Measurements from ENCODE around the gene OR4D9.
A peak's percentile ranks its signal among the peaks of the same experiment; 100 is the strongest.

OR4D9 gene

DNA sequence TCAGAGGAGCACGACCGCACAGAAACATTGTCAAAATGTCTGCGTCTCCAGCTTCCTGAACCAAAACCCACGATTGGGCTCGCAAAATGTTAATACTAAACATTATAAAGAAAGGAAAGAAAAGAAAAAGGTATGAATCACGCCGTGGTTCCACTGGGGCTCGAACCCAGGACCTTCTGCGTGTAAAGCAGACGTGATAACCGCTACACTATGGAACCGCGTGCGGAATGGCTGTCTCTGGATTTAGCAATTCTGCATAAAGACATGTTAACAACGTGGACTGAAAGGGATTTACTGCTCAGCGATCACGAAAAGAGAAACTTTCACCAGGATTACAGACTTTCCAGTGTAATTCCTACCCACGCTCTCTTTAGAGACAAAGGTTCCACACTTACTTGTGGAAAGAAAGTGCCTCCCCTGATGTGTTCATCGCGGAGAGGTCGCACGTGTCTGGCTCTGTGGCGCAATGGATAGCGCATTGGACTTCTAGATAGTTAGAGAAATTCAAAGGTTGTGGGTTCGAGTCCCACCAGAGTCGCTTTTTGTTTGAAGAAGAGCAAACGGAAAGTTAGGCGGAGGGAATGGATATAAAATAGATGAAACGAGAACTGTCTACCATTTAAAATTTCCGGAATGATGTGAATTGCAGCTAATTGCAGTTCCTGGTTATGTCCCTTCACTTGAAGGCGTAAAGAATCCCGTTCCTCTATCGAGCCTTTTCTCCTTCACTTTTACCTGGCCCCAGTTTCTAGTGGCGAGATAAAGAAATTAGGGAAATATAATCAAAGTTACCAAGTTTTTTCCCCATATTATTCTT lies 39.7 kb downstream of the OR4D9 start:
- peak; percentile 76 for DNase-seq

DNA sequence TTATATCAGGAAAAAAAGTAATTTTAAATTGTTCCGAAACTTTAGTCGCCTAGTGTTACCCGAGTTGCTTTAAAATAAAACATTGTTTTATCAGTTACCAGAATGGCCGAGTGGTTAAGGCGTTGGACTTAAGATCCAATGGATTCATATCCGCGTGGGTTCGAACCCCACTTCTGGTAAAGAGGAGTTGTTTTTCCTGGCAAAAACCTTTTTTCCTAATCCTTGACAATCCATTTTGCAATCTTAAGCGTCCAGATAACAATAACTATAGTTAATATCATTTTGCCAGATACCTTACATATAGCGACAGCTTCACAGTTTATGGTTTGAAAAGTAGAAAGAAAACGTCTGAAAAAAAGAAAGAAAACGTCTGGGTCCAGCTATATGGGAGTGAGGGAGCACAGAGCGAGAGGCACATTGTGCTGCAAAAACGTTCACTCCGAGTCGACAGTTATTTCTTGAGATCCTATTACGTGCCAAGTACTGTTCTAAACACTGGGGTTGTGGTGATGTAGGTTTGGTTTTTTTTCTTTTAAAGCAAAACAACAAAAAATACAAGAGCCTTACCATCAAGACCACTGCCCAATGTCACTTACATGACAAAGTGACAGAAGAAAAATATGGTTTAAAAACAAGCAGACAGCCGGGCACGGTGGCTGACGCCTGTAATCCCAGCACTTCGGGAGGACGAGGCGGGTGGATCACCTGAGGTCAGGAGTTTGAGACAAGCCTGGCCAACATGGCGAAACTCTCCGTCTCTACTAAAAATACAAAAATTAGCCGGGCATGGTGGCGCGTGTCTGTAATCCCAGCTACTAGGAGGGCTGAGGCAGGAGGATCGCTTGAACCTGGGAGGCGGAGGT lies 40.6 kb downstream of the OR4D9 start:
- peak; percentile 52 for DNase-seq

DNA sequence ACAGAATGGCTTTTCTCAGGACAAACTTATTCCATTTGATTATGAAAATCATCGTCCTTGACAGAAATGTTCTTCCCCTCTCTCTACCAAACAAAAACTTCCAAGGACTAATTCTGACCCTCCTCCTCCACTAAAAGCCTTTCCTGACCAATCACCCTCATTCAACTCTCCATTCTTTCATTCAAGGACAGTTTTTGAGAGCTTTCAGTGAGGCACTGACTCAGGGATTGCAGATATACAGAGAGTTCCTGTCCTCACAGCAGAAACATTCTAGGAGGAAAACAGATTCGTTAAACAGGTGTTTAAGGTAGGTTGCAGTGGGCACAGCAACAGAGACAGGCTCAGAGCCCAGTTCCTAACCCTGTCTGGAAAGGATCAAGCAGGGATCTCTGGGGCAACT lies 41.5 kb downstream of the OR4D9 start:
- no peak for DNase-seq

DNA sequence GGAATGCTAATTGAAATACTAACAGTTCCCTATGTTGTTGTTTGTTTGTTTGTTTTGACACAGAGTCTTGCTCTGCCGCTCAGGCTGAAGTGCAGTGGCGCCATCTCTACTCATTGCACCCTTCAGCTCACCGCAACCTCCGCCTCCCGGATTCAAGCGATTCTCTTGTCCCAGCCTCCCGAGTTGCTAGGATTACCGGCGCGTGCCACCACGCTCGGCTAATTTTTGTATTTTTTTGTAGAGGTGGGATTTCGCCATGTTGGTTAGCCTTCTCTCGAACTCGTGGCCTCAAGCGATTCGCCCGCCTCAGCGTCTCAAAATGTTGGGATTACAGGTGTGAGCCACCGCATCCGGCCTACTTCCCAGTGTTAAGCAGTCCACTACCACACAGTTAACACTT lies 42.0 kb downstream of the OR4D9 start:
- no peak for DNase-seq

DNA sequence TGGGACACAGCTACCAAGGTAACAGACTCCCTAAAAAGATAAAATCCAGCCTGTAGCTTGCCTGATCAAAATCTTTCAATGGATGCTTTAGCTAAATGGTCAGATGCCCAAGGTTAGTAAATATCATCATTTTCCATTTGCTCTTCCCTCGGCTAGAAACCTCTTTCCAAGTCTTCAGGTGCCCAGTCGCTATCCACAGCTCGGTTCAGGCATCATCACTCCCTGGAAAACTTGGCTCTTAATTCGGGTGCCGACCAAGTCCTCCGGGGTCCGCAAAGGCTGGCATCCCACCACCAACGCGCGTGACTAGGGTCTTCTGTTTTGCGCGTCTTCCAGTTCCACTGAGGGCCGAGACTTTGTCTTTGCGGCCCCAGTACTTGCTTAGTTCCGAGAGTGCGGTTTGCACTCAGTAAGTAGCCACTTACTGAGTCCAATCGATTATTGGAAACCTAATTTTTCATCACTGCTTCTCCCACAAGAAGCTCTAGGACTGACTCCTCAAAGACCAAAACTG lies 44.3 kb downstream of the OR4D9 start:
- DNase-seq = no peak

DNA sequence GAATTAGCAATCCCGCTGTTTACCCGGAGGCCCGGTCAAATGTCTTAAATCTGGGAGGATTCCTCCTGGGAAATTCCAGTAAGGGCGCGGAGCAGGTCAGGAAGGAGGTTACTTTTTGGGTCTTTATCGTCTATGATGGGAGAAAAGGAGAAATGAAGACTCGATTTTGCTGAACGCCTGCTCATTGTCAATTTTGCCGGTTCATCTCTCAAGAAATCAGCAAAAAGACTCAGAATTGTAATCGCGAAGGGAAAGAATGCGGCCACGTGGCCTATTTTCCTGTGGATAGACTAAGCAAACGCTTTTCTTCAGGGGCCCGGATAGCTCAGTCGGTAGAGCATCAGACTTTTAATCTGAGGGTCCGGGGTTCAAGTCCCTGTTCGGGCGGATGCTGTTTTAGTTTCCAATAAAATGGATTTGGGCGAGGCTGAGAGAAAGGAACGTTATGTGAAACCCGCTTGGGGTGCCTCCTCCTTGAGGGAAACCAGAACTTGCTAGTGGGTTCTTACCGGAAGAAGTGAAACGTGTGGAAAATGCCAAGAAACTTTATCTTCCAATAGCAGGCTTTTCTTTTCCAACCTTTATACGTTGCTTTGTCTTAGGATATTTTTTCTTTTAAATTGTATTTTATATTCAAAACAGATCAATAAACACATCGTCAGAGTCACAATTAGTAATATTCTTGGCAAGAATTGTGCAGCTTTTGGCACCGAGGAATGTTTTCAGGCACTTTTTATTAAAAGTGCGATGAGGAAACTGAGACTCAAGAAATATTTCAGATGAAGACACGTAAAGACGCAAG lies 45.0 kb downstream of the OR4D9 start:
- DNase-seq = peak; percentile 64

DNA sequence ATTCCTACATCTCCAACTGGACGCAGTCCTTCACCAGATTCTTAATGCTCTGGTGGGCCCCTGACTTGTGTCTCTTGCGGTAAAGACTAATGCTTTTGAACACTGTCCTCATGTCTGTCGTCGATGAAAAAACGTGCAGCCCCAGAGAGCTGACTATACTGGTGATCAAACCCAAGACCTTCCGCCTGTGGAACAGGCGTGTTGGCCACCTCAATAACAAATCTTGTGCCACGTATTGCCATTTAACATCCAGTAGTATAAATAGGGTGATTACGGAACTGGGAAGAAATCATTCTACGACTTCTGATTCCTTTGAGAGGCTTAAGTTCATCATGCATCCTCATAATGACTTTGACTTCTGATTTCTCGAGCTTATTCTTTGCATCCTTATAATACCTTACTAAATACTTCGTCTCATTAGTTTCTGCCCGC lies 45.6 kb downstream of the OR4D9 start:
- no peak for DNase-seq

DNA sequence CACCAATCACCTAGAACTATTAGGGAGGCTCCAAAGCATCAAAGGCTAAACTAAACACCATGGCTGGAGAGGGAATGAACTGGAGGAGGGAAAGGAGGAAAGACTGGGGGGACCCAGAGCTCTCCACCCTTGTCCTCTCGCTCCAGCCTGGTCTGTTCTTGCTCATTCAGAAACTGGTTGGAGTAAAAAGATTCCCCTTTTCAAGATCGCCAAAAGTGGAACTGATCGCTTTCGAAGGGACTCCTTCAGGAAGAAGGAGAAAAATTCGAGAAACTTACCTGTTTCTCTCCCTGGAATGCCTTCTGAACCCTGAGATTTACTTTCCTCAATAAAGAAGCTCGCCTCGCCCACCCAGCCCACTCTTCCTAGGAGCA lies 46.9 kb downstream of the OR4D9 start:
- DNase-seq = no peak

DNA sequence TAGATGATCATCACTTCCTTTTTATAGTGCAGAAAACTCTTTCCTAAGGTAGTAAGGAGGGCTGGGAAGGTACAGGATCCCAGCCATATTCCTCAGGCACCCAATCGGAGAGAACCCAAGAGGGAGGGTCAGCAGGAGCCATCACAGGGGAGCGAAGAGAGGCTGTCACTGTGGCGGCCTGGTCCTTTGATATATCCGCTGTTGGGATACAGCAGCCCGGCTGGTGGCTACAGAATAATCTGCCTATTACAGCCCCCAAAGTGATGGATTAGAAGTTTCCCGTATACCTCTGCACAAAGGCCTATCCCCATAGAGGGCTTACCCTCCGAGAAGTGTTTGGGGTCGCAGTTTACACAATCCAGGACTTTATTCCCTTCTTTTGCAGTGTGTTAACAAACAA lies 48.5 kb downstream of the OR4D9 start:
- DNase-seq = no peak

DNA sequence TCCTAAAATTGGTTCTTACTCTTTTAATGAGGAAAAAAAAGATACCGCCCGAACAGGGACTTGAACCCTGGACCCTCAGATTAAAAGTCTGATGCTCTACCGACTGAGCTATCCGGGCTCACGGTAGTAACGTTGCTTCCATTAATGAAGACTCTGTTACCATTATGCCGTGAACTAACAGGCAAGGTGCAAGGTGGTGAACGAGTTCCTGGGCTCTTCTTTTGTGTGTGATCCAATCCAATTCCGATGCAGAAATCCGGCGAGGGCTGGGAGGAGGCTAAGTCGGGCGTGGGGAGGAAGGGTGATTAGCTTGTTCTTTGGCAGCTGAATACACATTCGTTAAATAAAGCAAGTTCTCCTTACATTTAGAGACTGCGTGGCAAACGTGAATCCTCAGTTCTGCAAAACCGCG lies 49.0 kb downstream of the OR4D9 start:
- DNase-seq = peak; percentile 78

DNA sequence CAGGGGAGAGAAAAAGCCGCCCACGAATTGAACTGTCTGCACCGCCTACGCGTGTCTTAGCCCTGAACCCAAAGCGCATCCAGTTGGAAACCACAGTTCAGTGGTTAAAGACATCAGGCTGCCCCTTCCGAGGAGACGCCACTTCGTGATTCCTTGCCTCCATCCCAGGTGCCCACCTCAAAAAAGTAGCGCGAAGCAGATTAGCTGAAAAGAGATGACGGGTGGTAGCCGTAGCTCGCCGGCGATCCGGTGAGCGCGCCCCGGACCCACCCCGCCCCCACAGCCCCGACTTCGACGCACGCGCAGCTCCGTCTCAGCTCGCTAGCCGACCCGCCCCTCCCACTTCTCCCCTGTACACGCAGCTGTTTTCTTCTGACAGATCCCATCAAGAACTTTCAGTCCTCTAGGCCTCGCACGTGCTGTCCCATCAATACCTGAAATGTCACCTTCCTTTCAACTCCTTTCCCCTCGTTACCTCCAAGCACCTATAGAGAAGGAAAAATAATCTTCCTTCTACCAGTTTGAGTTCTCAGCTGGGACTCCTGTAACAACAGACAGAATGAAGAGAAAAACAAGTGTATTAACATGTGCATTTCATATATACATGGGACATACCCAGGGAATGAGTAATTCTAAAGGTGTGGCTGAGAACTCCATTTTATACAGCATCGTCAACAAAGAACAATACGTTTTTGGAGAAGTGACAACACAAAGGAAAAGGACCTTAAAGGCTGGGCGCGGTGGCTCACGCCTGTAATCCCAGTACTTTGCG lies 49.5 kb downstream of the OR4D9 start:
- peak; percentile 82 for DNase-seq

DNA sequence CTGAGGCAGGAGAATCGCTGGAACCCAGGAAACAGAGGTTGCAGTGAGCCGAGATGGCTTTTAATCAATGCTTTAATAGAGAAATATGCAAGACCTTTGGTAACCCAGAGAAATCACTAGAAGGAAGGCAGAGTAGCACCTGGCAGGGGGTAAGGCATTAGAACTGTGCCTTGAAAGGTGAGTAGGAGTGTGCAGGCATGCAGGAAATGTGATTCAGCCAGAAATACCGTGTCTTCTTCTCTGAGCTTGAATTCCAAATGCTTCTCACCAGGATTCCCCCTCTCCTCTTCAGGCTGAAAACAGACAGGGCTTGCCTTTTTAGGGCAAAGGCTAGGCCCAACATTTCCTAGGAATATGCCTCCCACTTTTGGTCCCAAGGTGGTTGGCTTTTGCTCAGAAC lies 51.0 kb downstream of the OR4D9 start:
- DNase-seq = no peak
